GM18505 (cell line): ENCODE data around the gene ACOX1.

Source experiments
- ATAC-seq: cut with Tn5 transposase; IDR thresholded peaks from one replicate; pipeline ENCODE4 v1.9.1; 2021; ENCODE audit not compliant: unreplicated experiment
- POLR2A ChIP-seq: IDR thresholded peaks from 4 replicates; pipeline ENCODE4 v1.6.1; 2011; ENCODE audit warnings: borderline replicate concordance; ENCODE audit not compliant: insufficient read depth, insufficient read length; ENCODE audit errors: extremely low read depth

ACOX1 gene

DNA sequence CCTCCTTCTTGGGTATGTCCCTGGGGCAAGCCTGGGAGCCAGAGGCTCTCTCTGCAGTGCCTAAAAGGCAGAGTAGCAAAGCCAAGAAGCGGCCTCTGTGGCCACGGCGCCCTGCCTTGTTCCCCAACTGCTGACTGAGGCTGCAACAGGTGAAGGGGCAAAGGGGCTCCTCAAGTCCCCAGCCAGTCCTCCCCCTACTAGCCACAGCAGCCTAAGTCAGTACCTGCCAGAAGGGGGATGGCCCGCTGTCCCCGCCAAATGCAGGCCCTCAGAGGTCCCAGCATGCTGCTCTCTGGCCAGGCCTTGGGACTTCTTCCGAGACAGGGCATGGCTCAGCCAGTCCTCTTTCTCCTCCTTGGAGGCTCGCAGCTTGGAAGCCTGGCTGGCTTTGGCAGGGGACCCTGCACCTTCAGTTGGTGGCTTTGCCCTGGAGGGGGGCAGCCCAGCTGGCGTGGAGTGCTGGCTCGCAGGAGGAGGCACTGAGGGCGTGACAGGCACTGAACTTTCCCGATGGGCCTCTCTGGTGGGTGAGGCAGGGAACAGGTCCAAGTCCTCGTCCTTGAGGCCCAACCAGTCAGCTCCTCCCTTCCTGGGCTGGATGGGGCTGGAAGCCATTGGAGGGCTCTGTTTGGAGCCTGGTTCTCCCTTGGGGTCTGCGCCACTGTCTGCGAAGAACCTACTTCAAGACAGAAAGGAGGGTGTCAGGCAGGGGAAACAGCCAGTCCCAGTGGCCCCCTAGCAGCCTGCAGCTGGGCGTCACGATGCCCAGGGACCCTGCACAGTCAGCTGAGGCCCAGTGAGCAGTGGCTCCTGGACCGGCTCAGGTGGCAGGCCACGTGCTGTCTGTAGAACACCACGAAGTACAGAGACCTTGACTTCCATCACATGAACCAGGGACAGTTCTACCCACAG, 55.7 kb downstream of the ACOX1 start:
- no peak for ATAC-seq
- no peak for TF ChIP-seq POLR2A

DNA sequence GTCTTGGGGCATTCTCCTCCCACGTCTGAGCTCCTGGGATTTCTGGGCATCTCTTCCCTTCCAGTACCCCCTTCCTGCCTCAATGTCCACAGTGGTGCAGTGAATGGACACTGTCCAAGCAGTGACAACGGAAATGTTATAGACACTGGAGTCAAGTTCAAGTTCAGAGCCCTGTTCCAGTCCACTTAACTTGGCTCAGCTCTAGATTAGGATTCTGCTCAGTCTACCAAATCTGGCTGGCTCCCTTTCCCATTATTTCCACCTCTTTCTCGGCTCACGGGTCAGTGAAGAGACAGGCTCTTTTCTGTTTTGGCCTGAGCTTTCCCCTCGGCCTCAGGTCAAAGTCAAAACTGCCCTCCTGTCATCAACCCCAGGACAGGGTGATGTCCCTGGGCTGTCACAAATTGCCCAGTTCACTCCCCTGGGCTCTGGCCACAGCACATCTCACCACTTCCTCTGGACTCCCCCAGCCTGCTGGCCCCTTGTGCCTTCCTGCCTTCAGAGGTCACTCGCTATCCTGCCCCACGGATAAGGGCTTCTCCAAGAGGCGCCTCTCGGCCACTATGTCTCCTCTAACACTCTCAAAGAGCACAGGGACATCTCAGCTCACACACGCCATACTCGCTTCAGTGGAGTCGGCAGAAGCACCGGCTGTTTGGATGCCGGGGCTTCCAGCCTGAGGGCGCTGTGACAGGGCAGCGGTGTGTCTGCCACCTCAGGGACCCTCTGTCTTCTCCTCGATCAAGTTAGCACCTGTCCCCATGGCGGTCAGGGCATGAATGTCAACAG, 56.6 kb downstream of the ACOX1 start:
- no peak for TF ChIP-seq POLR2A
- ATAC-seq, result no peak

DNA sequence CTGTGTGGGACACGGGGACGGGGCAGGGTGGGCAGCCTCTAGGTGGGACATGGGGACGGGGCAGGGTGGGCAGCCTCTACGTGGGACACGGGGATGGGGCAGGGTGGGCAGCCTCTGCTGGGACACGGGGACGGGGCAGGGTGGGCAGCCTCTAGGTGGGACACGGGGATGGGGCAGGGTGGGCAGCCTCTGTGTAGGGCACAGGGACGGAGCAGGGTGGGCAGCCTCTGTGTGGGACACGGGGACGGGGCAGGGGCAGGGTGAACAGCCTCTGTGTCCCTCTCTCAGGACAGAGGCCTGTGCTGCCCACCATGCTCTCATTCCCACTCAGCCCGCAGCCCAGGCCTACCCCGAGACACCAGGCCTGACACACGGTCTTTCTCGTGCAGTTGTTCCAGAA, 57.4 kb downstream of the ACOX1 start:
- TF ChIP-seq POLR2A, result no peak

DNA sequence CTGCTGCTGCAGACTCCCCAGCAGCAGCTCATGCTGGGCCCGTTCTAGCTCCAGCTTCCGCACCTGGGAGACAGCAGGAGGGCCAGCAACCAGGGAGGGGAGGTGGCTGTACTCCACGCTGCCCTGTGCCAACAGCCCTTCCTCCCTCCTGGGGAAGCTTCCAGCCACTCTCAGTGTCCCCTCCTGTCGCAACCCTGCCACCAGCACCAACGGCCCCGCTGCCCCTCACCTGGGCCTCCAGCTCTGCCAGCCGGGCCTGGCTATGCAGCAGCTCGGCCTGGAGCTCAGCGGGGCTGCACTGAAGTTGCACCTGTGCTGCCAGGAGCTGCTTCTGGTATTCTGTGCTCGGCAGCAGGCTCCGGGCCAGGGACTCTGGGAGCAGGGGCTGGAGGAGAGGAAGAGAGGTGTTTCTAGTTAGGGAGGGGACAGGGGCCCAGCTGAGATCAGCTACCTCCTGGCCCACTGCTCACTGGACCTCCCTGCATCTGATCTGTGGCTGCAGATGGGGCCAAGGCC, 58.9 kb downstream of the ACOX1 start:
- no peak for ATAC-seq
- no peak for TF ChIP-seq POLR2A

More for the DNA sequence above, 57.4 kb downstream of the ACOX1 start:
- ATAC-seq, result no peak

DNA sequence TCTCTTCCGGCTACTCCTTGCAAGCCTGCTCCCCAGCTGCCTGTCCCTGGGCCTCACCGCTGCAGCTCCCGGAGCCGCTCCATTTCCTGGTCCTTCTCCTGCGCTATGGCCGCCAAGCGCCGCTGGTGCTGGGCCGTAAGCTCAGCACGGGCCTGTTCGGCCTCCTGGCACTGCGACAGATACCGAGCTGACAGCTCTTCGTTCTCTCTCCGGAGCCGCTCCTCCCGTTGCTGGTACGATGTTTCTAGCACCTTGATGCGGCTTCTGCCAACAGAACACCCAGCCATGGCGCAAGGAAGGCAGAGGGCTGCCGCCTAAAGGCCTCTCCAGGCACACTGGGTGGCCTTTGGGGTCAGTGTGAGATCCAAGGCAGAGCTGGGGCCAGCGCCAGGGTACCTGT, 59.4 kb downstream of the ACOX1 start:
- no peak for ATAC-seq
- no peak for TF ChIP-seq POLR2A

DNA sequence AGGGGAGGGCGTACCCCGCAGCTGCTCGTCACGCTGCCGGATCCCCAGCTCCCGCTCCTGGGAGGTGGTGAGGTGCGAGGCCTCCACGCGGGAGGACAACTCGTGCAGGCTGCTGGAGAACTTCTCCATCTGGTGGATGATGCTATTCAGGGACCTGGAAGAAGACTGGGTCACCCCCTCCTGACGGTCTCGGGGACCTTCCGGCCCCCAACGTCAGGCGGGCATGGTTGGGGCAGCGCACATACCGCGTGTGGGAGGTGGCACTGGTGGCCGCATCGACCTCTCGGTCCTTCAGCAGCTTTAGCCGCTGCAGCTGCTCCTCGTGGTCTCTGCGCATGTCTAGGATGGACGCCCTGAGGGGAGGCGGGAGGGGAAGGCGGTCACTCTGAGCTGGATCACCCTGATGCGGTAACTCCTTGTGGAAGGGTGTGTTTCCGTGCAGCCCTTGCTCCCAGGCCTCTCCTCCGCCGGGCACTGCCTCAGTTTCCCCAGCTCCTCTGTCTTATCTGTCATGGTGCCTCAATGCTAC, 61.0 kb downstream of the ACOX1 start:
- no peak for ATAC-seq
- no peak for TF ChIP-seq POLR2A

DNA sequence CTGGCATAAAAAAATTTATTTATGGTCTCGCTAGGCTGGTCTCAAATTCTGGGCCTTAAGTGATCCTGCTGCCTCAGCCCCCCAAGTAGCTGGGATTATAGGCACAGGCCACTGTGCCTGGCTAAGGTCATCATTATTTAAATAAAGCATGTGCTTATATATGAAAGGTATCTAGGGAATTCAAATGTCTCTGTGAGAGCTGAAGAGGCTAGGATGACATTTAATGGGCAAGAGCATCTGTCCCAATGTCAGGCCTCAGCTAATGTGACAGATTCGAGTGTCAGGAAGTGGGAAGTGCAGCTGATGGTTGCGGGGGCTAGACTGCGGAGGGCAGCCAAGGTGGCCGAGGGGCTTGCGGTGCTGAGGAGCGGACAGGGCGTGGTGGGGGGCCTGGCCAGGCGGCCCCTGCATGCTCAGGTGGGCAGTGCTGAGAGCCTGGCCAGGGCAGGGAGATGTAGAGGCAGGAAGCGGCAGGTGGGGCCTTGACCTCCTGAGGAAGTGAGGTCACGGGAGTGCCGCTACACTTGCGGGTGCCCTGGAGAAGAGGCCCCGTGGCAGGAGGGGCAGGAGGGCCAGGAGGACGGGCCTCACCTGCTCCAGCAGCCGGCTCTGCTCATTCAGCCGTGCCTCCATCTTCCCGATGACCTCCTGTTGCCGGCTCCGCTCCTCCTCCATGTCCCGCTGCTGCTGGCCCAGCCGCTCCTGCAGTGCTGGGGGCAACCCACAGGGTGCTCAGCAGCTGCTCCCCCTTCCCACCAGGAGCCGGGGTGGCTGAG, 61.6 kb downstream of the ACOX1 start:
- no peak for ATAC-seq
- TF ChIP-seq POLR2A, result no peak

DNA sequence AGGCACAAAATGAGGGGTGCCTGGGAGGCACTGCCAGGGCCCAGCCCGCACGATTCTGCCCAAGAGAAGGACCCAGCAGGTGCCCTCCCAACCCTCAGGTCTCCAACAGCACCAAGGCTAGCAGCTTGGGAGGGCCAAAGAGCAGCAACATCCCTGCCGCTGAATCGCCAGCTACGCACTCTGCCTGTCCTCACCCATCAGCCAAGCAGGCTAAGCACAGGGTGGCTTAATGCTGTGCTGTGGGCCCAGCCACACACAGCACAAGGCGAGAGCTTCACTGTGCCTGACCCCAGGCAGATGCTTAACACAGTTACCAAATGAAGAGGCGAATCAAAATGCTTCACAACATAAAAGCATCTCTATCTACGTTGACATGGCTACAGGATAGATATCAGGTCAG, 63.7 kb downstream of the ACOX1 start:
- no peak for TF ChIP-seq POLR2A
- ATAC-seq, result no peak

DNA sequence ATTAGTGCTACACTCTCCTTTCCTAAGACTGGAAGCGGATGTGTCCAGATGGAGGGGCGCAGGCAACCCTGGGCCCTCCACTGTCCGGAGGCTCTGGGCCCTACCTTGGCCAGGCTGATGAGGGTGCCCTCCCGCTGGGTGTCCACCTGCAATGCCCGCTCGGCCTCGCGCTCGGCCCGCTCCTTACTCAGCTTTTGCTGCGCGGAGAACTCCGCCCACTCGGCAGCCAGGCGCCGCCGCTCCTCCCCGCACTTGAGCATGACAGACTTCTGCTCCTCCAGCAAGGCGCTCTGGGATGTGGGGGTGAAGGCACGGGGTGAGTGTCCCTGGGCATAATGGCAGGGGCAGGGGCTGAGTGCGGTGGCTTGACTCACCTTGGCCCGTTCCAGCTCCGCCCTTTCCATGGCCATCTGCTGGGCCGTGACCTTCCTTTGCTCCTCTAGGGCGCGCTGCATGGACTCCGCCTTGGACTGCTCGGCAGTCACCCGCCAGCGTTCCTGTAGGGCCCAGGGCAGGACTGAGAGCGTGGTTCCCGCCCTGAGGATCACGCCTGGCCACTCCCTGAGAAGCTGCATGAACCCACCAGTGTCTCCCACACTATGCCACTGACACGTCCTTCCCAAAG, 64.2 kb downstream of the ACOX1 start:
- TF ChIP-seq POLR2A, result no peak
- ATAC-seq, result no peak

DNA sequence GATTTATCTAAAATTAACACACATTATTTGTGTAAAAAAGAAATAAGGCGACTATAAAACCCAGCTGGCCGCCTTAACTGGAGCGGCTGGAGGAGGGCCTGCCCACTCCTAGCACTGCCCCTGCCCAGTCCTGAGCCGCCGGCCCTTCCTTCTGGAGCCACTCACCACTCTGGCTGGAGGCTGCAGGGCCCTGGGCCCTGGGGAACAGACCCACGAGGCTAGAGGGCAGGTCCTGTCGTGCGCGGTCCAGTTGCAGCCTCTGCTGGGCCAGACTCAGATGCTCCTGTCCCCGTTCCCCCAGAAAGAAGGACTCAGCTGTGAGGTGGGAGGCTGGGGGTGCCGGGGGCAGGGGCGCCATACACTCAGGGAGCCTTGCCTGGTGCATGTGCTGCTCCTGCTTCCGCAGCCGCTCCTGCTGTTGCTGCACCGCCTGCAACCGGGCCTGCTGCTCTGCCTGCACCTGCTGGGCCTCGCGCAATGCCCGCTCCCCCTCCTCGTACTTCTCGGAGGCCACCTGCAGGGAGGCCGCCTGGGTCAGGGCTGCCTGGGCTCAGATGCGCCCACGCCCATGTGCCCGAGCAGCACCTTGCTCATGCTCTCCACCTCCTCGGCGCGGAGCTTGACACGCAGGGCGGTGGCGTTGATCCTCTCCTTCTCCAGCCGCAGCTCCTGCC, 65.3 kb downstream of the ACOX1 start:
- no peak for TF ChIP-seq POLR2A
- no peak for ATAC-seq

DNA sequence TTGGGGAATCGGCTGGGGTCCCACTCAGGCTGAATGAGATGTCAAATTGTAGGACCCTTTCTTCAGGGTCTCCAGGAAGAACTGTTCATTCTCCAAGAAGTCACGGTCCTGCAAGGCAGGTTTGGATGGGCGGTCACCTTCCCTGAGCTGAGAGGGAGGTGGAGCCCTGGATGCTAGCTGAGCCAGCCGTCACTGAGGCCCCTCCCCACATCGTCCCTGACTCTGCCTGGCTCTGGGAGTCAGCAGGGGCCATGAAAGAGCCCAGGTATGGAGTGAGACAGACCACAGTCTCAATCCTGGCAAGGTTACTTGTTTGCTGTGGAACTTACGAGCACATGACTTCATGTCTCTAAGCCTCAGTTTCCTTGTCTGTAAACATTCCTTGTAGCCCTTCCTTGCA, 68.3 kb downstream of the ACOX1 start:
- ATAC-seq, result no peak
- TF ChIP-seq POLR2A, result no peak

DNA sequence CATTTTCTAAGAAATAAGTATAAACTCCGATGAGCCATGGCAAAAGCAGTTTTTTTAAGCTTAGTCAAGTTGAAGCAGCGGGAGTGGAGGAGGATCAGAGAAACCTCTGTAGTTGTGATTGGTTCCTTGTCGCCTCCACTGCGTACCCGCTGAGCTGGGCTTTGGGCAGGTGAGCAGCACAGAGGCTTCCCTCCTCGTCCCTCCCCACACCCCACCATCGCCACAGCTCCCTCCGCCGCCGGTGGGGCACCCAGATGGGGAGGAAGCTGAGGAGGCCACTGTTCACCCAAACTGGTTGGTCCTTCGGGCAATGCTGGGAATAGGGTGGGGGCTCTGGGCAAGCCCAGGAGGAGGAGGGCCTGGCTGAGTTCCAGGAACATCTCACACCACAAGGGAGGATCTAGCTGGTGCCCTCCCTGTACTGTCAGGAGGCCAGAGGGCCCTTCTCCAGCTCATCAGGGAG, 69.1 kb downstream of the ACOX1 start:
- no peak for TF ChIP-seq POLR2A
- no peak for ATAC-seq

DNA sequence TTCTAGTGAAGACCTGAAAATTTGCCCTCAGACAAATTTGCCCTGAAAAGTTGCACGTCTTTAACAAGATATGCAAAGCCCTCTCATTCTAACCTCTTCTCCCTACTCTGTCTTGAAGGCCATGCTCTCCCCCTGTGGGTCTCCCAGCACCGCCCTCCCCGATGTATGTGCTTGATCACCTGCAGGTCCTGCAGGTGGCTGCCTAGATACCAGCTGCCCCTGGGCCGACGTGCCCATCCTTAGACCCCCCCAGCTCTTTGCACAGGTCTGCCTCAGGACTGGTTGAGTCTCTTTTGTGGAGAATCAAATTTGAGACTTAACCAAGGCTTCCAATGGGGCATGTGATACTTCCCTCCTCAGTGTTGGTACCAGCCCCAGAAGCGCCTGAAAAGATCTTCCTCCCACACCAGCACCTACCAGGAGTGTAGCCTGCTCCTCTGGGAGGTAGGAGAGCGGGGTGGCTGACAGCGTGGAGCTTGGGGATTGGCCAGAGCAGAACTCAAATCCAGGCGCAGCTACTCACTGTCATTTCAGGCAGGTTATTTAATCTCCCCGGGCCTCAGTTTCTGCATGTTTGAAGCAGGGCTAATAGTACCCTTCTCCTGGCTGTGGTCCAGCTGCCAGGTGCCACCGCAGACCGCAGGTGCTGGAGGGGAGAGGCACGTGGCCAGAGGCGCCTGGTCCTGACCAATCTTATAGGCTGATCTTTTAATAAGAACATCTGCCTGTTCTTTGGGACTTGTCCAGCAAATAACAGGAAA, 69.7 kb downstream of the ACOX1 start:
- no peak for ATAC-seq
- no peak for TF ChIP-seq POLR2A
